ENCODE results near the gene MYH7.

MYH7 gene

GRCh38 chr14:23411563-23412525 is 23.6 kb downstream of the MYH7 start:
- no peak for TF ChIP-seq CTCF (IDR thresholded peaks at IDR 0.05; ENCODE audit: low read depth, low read length)
- DNase-seq (ENCODE audit: low read depth in 2 of 2): no peak
- no peak overlapping the region for H3K4me3 ChIP-seq (replicated peaks in 1 of 2; ENCODE audit: low read depth in 2 of 2, low read length in 2 of 2)

- H3K4me3 ChIP-seq (replicated peaks in 1 of 2; ENCODE audit: low read depth in 2 of 2, low read length in 2 of 2): no peak overlapping the region
- no peak for TF ChIP-seq CTCF (IDR thresholded peaks at IDR 0.05; ENCODE audit: low read depth, low read length)
- no peak for DNase-seq (ENCODE audit: low read depth in 2 of 2)
These were observed 25.4 kb downstream of the MYH7 start for GRCh38 chr14:23409966-23410635.

GRCh38 chr14:23409475-23409874 is 26.0 kb downstream of the MYH7 start:
- no peak overlapping the region for H3K4me3 ChIP-seq (replicated peaks in 1 of 2; ENCODE audit: low read depth in 2 of 2, low read length in 2 of 2)
- DNase-seq (ENCODE audit: low read depth in 2 of 2): no peak
- no peak for TF ChIP-seq CTCF (IDR thresholded peaks at IDR 0.05; ENCODE audit: low read depth, low read length)

GRCh38 chr14:23408307-23408630 is 27.2 kb downstream of the MYH7 start:
- H3K4me3 ChIP-seq (replicated peaks in 1 of 2; ENCODE audit: low read depth in 2 of 2, low read length in 2 of 2): no peak overlapping the region
- no peak for TF ChIP-seq CTCF (IDR thresholded peaks at IDR 0.05; ENCODE audit: low read depth, low read length)
- DNase-seq (ENCODE audit: low read depth in 2 of 2): no peak

GRCh38 chr14:23407516-23408306 is 27.7 kb downstream of the MYH7 start, which contains the start of gene MYH6:
Gene MYH6 (minus strand): TSS chr14:23408273. CDS start chr14:23407223, 1,050 bp downstream.
- no peak within 1 kb of the TSS for H3K4me3 ChIP-seq (replicated peaks in 1 of 2; ENCODE audit: low read depth in 2 of 2, low read length in 2 of 2)
- no peak for TF ChIP-seq CTCF (IDR thresholded peaks at IDR 0.05; ENCODE audit: low read depth, low read length)

GRCh38 chr14:23406725-23407355 is 28.6 kb downstream of the MYH7 start:
- no peak for TF ChIP-seq CTCF (IDR thresholded peaks at IDR 0.05; ENCODE audit: low read depth, low read length)
- DNase-seq (ENCODE audit: low read depth in 2 of 2): no peak
- H3K4me3 ChIP-seq (replicated peaks in 1 of 2; ENCODE audit: low read depth in 2 of 2, low read length in 2 of 2): no peak overlapping the region

More at GRCh38 chr14:23407516-23408306, 27.7 kb downstream of the MYH7 start, which contains the start of gene MYH6:
- no peak for DNase-seq (ENCODE audit: low read depth in 2 of 2)

Data from cardiac fibroblast (primary cell).